Neural crest cell (in vitro differentiated cells): ENCODE measurements around the gene PDC. TPM values are rescaled to one million over a fixed set of nuclear protein-coding genes. Genes with fewer than 3 reads are reported as not detected.

Experiments
- DNase-seq: peaks from one replicate; pipeline ENCODE4 v3.0.0; 2021; ENCODE audit warnings: low read depth, mixed read lengths, low spot score
- H3K27ac Mint-ChIP-seq: one replicate; pipeline ENCODE4 v1.8.0; 2021; ENCODE audit warnings: mild to moderate bottlenecking, mixed read lengths; ENCODE audit not compliant: unreplicated experiment
- H3K27me3 Mint-ChIP-seq: 2 replicates; pipeline ENCODE4 v1.8.0; 2021; ENCODE audit warnings: low read depth, mild to moderate bottlenecking, mixed read lengths
- H3K36me3 Mint-ChIP-seq: 2 replicates; pipeline ENCODE4 v1.8.0; 2021; ENCODE audit warnings: low read depth, mild to moderate bottlenecking, mixed read lengths
- H3K4me1 Mint-ChIP-seq: 2 replicates; pipeline ENCODE4 v1.8.0; 2021; ENCODE audit warnings: mixed read lengths
- H3K4me3 Mint-ChIP-seq: one replicate; pipeline ENCODE4 v1.8.0; 2021; ENCODE audit warnings: mild to moderate bottlenecking, mixed read lengths
- H3K9me3 Mint-ChIP-seq: 2 replicates; pipeline ENCODE4 v1.8.0; 2021; ENCODE audit warnings: mixed read lengths
- total RNA-seq: library from RNA; stranded (reverse); gene quantifications from 2 replicates; pipeline ENCODE4 v1.2.1, GENCODE V29; 2021
- TF ChIP-seq, protein P1 (sequence below): fragments of 200-600 bp; sonication (generic); conservative IDR thresholded peaks from 2 replicates; pipeline ENCODE4 v1.5.0; 2021; ENCODE audit warnings: antibody characterized with exemption, mild to moderate bottlenecking

Gene PDC
- total RNA-seq, 1 donor from 2014 or later: not detected

DNA sequence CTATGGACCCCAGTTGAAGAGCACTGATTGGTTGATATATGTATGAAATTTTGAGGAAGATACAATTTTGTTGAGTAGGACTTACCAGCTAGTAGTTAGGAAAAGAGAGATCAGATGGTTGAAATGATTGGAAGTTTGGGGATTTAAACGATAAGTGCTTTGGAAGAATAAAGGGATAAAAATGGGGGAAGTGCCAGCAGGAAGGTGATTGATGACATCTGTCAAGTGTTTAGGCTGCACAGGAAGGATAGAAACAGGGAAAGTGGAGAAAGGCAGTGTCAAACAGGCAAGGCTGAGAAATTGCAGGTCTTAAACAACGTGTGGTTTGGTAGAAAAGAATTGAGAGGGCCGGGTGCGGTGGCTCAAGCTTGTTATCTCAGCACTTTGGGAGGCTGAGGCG is 22.3 kb downstream of the PDC start:
- Mint-ChIP-seq H3K27me3 (no peaks in the 10 kb centered on the region), H3K4me3 (no peak overlapping the region), H3K27ac (no peak overlapping the region), H3K4me1 (no peaks in the 10 kb centered on the region), H3K9me3 (no peaks in the 10 kb centered on the region), H3K36me3 (peaks cover 2% of the 10 kb centered on the region)
- DNase-seq: no peak
- TF ChIP-seq, protein P1, sequence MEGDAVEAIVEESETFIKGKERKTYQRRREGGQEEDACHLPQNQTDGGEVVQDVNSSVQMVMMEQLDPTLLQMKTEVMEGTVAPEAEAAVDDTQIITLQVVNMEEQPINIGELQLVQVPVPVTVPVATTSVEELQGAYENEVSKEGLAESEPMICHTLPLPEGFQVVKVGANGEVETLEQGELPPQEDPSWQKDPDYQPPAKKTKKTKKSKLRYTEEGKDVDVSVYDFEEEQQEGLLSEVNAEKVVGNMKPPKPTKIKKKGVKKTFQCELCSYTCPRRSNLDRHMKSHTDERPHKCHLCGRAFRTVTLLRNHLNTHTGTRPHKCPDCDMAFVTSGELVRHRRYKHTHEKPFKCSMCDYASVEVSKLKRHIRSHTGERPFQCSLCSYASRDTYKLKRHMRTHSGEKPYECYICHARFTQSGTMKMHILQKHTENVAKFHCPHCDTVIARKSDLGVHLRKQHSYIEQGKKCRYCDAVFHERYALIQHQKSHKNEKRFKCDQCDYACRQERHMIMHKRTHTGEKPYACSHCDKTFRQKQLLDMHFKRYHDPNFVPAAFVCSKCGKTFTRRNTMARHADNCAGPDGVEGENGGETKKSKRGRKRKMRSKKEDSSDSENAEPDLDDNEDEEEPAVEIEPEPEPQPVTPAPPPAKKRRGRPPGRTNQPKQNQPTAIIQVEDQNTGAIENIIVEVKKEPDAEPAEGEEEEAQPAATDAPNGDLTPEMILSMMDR: no peak

DNA sequence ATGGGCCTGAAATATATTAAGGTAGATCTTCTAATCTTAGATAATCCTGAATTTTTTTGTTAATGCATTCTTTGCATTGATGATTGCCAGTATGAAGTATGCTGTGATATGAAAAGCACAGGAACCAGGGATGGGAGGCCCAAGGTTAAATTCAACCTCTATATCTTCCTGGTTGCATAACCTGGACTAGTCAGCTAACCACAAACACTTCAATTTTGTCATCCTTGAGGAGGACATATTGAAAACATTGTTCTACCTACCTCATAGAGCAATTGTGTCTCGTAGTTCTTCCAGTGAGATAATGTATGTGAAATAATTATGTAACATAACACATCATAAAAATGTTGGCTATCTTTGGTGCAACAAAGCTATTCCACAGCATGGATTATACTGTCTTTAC is 25.6 kb downstream of the PDC start:
- TF ChIP-seq, protein P1: no peak
- no peak overlapping the region for H3K4me3 Mint-ChIP-seq
- H3K9me3 Mint-ChIP-seq: no peaks in the 10 kb centered on the region
- H3K27me3 Mint-ChIP-seq: no peaks in the 10 kb centered on the region
- H3K27ac Mint-ChIP-seq: no peak overlapping the region
- H3K4me1 Mint-ChIP-seq: no peaks in the 10 kb centered on the region
- DNase-seq: no peak
- peaks cover 2% of the 10 kb centered on the region for H3K36me3 Mint-ChIP-seq

DNA sequence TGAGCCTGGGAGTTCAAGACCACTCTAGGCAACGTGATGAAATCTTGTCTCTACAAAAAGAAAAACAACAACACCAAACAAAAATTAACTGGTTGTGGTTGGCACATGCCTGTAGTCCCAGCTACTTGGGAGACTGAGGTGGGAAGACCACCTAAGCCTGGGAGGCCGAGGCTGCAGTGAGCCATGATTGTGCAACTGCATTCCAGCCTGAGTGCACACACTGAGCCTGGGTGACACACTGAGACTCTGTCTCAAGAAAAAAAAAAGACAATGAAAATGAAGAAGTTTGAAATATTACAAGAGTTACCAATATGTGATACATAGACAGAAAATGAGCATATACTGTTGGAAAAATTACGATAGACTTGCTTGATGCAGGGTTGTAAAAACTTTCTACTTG is 31.9 kb downstream of the PDC start:
- no peak for DNase-seq
- H3K27ac Mint-ChIP-seq: no peak overlapping the region
- no peaks in the 10 kb centered on the region for H3K4me1 Mint-ChIP-seq
- H3K4me3 Mint-ChIP-seq: no peak overlapping the region
- no peaks in the 10 kb centered on the region for H3K27me3 Mint-ChIP-seq
- peaks cover 25% of the 10 kb centered on the region for H3K36me3 Mint-ChIP-seq
- TF ChIP-seq, protein P1: no peak
- H3K9me3 Mint-ChIP-seq: no peaks in the 10 kb centered on the region

DNA sequence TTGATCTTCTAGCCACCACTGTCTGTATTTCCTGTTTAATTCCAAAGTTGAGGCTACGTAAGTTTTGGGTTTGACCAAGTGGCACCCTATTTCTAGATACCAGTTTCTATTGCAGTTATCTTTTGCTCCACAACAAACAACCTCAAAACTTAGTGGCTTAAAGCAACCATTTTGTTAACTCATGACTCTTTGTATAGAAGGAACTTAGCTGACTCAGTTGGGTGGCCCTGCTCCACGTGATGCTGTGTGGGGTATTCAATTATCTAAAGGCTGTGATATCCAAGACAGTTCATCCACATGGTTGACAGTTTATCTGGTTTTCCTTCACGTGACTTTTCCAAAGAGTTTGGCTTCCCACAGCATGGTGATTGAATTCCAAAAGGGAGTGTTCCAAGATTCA is 34.8 kb downstream of the PDC start:
- DNase-seq: no peak
- Mint-ChIP-seq H3K36me3 (peaks cover 29% of the 10 kb centered on the region), H3K27me3 (no peaks in the 10 kb centered on the region), H3K9me3 (no peaks in the 10 kb centered on the region), H3K4me1 (no peaks in the 10 kb centered on the region), H3K27ac (no peak overlapping the region), H3K4me3 (no peak overlapping the region)
- TF ChIP-seq, protein P1: no peak

DNA sequence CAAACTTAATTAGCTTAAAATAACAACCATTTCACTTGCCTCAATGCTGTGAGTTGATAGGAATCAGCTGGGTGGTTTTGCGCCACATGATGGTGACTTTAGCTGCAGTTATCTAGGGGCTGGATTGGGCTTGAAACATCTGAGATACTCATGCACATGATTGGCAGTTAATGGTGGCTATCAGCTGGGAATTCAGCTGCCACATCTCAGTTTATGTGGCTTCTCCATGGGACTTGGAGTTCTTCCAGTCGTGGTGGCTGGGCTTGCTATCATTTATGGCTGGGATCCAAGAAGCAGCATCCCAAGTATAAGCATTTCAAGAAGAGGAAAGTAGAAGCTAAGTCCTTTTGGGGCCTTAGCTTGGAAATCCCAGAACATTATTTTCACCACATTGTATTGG is 36.4 kb downstream of the PDC start:
- Mint-ChIP-seq H3K9me3 (no peaks in the 10 kb centered on the region), H3K27me3 (no peaks in the 10 kb centered on the region), H3K36me3 (peaks cover 32% of the 10 kb centered on the region), H3K4me1 (no peaks in the 10 kb centered on the region), H3K4me3 (no peak overlapping the region), H3K27ac (no peak overlapping the region)
- TF ChIP-seq, protein P1: no peak
- no peak for DNase-seq

DNA sequence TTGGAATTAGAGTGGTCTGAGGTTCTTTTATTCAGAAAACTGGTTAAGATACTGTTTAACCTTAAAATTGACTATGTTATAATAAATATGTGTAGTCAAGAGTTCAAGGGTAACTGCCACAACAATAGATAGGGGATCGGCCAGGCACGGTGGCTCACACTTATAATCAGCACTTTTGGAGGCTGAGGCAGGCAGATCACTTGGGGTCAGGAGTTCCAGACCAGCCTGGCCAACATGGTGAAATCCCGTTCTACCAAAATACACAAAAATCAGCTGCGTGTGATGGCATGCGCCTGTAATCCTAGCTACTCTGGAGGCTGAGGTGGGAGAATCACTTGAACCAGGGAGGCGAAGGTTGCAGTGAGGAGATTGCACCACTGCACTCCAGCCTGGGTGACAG is 39.5 kb downstream of the PDC start:
- TF ChIP-seq, protein P1: no peak
- DNase-seq: no peak
- Mint-ChIP-seq H3K4me1 (no peaks in the 10 kb centered on the region), H3K36me3 (peaks cover 28% of the 10 kb centered on the region), H3K27me3 (no peaks in the 10 kb centered on the region), H3K9me3 (no peaks in the 10 kb centered on the region), H3K27ac (no peak overlapping the region), H3K4me3 (no peak overlapping the region)
